ENCODE measurements around the gene SERTAD3. TPM values are rescaled to one million over a fixed set of nuclear protein-coding genes. Genes with fewer than 3 reads are reported as not detected.

SERTAD3 gene
- total and polyA plus RNA-seq, 2 of the 8 experiments (the other 6 are each of a cell fraction or from before 2014, with no cell fraction given) = 15.1 to 32.1 TPM

DNA sequence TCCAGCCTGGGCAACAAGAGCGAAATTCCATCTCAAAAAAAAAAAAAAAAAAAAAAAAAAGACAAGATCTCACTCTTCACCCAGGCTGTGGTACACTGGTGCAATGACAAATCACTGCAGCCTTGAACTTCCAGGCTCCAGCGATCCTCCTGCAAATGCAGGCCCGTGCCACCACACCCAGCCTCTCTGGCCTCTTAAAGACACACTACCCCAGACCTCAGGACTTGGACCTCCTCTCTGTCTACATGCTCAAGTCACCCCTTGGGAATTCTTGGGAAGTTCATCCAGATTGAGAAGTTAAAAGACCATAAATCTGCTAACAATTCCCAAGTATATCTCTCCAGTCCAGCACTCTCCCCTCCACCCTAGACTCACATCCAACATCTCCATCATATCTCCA, 43.6 kb downstream of the SERTAD3 start:
- Histone ChIP-seq H3K27me3 (replicated peaks in 1 of 4; ENCODE audit: control insufficient read depth in 3 of 4, extremely low read depth in 1 of 4, insufficient read depth in 3 of 4, low read length in 3 of 4) (peaks cover 0 to 8% (median 5%) of the 10 kb centered on the region in 4 experiments; a peak in 6 of 7 replicates), H3K56ac (replicated peaks; ENCODE audit: insufficient read length, low read depth, low read length) (no peak overlapping the region), H3K23me2 (ENCODE audit: low read depth, low read length) (peaks cover 9% of the 10 kb centered on the region; the same call in 1 of the 2 replicates), H2AK5ac (ENCODE audit: low read depth, low read length) (no peak overlapping the region; the same call in 1 of the 2 replicates), H4K8ac (ENCODE audit: extremely low read depth, insufficient read depth, low read length) (no peak overlapping the region), H3K9ac (replicated peaks in 1 of 4; ENCODE audit: extremely low read depth in 1 of 4, low read depth in 3 of 4, low read length in 3 of 4) (no peak overlapping the region), H3K4me3 (ENCODE audit: extremely low read depth in 1 of 4, insufficient read depth in 2 of 4, low read depth in 3 of 4, low read length in 4 of 4) (no peak overlapping the region), H3K4me1 (replicated peaks in 1 of 4; ENCODE audit: control insufficient read depth in 3 of 4, insufficient read depth in 4 of 4, low read length in 3 of 4) (peaks cover 0 to 7% (median 4%) of the 10 kb centered on the region in 4 experiments; a peak in 5 of 7 replicates), H3K4me2 (ENCODE audit: insufficient read depth in 1 of 2, low read depth in 2 of 2, low read length in 2 of 2) (no peak overlapping the region), H2BK120ac (replicated peaks; ENCODE audit: low read depth, low read length) (no peak overlapping the region), H3K14ac (ENCODE audit: insufficient read length) (no peak overlapping the region), H3K79me1 (ENCODE audit: low read depth, low read length) (no peaks in the 10 kb centered on the region), H3K27ac (ENCODE audit: low read depth, low read length) (no peak overlapping the region), H3K23ac (ENCODE audit: insufficient read length) (no peak overlapping the region), H2BK20ac (ENCODE audit: low read length) (no peak overlapping the region), H3K4ac (replicated peaks; ENCODE audit: insufficient read length, low read depth, low read length) (no peak overlapping the region), H3K79me2 (ENCODE audit: control insufficient read depth in 1 of 2, insufficient read depth in 2 of 2, low read length in 2 of 2) (no peaks in the 10 kb centered on the region), H2BK5ac (ENCODE audit: low read depth, low read length) (no peak overlapping the region), H3K9me3 (ENCODE audit: insufficient read depth in 2 of 2, low read depth in 1 of 2, low read length in 1 of 2) (no peaks in the 10 kb centered on the region), H4K5ac (ENCODE audit: insufficient read length, low read depth, low read length) (no peak overlapping the region), H3K18ac (ENCODE audit: extremely low read depth, low read length) (no peak overlapping the region), H2AFZ (ENCODE audit: low read length) (no peak overlapping the region), H3K36me3 (ENCODE audit: control insufficient read depth in 2 of 4, insufficient read depth in 4 of 4, low read length in 3 of 4) (no peaks in the 10 kb centered on the region), H2BK15ac (ENCODE audit: low read length) (no peak overlapping the region), H2BK12ac (ENCODE audit: low read depth, low read length) (no peak overlapping the region), H4K20me1 (replicated peaks in 1 of 2; ENCODE audit: control insufficient read depth in 1 of 2, insufficient read depth in 2 of 2, low read length in 2 of 2) (peaks cover 0 to 1% of the 10 kb centered on the region in 2 experiments), H4K91ac (replicated peaks; ENCODE audit: insufficient read length, low read length) (no peak overlapping the region)
- DNase-seq (ENCODE audit: low read depth in 1 of 2, low spot score in 2 of 2) (no peak), FAIRE-seq (no peak)
- WGBS, 2 experiments (ENCODE audit: extremely low coverage in 1 of 2, insufficient coverage in 1 of 2, insufficient read length in 1 of 2, insufficient replicate concordance in 2 of 2, low coverage in 1 of 2, low lambda C conversion rate in 2 of 2, missing lambda C conversion rate in 1 of 2) = 100% methylated on average over 2 of the region's 3 CpGs; no CpG with 5 or more reads in 1 of the 2 experiments
- TF ChIP-seq GABPA (IDR thresholded peaks at IDR 0.05; ENCODE audit: borderline replicate concordance, insufficient read depth, low read length) (no peak), SRF (IDR thresholded peaks at IDR 0.05; ENCODE audit: low read depth, low read length) (no peak), CBX8 (IDR thresholded peaks at IDR 0.05; ENCODE audit: borderline replicate concordance, low read depth, low read length) (no peak), SAP30 (IDR thresholded peaks at IDR 0.05; ENCODE audit: insufficient read depth, insufficient replicate concordance, low read length) (no peak), GTF2F1 (IDR thresholded peaks at IDR 0.05; ENCODE audit: borderline replicate concordance, low read depth, low read length) (no peak), CHD1 (IDR thresholded peaks at IDR 0.05; ENCODE audit: low read depth, low read length) (no peak)
- TF ChIP-seq, protein P1, sequence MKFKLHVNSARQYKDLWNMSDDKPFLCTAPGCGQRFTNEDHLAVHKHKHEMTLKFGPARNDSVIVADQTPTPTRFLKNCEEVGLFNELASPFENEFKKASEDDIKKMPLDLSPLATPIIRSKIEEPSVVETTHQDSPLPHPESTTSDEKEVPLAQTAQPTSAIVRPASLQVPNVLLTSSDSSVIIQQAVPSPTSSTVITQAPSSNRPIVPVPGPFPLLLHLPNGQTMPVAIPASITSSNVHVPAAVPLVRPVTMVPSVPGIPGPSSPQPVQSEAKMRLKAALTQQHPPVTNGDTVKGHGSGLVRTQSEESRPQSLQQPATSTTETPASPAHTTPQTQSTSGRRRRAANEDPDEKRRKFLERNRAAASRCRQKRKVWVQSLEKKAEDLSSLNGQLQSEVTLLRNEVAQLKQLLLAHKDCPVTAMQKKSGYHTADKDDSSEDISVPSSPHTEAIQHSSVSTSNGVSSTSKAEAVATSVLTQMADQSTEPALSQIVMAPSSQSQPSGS (IDR thresholded peaks at IDR 0.05; ENCODE audit: low read length) = no peak
- TF ChIP-seq, protein P2, sequence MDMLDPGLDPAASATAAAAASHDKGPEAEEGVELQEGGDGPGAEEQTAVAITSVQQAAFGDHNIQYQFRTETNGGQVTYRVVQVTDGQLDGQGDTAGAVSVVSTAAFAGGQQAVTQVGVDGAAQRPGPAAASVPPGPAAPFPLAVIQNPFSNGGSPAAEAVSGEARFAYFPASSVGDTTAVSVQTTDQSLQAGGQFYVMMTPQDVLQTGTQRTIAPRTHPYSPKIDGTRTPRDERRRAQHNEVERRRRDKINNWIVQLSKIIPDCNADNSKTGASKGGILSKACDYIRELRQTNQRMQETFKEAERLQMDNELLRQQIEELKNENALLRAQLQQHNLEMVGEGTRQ (IDR thresholded peaks at IDR 0.05; ENCODE audit: low read length) = no peak
- TF ChIP-seq, protein P3, sequence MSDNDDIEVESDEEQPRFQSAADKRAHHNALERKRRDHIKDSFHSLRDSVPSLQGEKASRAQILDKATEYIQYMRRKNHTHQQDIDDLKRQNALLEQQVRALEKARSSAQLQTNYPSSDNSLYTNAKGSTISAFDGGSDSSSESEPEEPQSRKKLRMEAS (IDR thresholded peaks at IDR 0.05) = no peak
- ChIA-PET CTCF (ENCODE audit: partially characterized antibody) (interaction anchor here (2.1 kb wide), 1 partner anchor 34 kb away, joined by 5 read pairs; no protein-coding TSS in a partner anchor), POLR2A (ENCODE audit: partially characterized antibody) (interaction anchor here (1.1 kb wide), 1 partner anchor 11 kb away, joined by 3 read pairs; no protein-coding TSS in a partner anchor)
